A549 (cell line): Measurements from ENCODE around the gene KIAA1191. TPM values are rescaled to one million over a fixed set of nuclear protein-coding genes. Genes with fewer than 3 reads are reported as not detected.

Experiments
- ATAC-seq, 2 experiments: fragments of 200-7000 bp in 1 of 2; fragments of >200 bp in 1 of 2; cut with Nextera tagmentation in 1 of 2; cut with Tn5 transposase in 1 of 2; 3 replicates each; pipeline versions ENCODE4 v1.8.0 to v1.9.1; 2018 to 2020; ENCODE audit warnings: mild to moderate bottlenecking in 1 of 2, moderate library complexity in 1 of 2
- CTCF ChIA-PET: fragments of 300-600 bp; sonication (Branson Sonifier 250); formaldehyde crosslinking; extraction: SDS; loops from one replicate; lab custom pipeline; 2021; ENCODE audit warnings: antibody characterized with exemption, inconsistent platforms; lab: Yijun Ruan, JAX
- POLR2A ChIA-PET: fragments of 350-600 bp; formaldehyde crosslinking; extraction: SDS; loops from one replicate; lab custom pipeline; 2021; ENCODE audit warnings: antibody characterized with exemption, inconsistent platforms; lab: Yijun Ruan, JAX
- DNase-seq, 2 experiments: peaks; one replicate each; pipeline versions ENCODE4 v3.0.0 to v3.0.0-alpha.2; 2011 to 2016; ENCODE audit warnings: low read depth in 1 of 2, low spot score in 1 of 2
- FAIRE-seq: peaks from 2 replicates; lab custom pipeline; 2011; peaks lifted over from hg19 to GRCh38; lab: Jason Lieb, UNC
- H3K27ac ChIP-seq, 2 experiments: fragments of >200 bp; sonication (Bioruptor Twin); formaldehyde crosslinking; 3 replicates each; pipeline ENCODE4 v1.5.1; 2016 to 2017
- H3K4me1 ChIP-seq: fragments of >200 bp; sonication (Bioruptor Twin); formaldehyde crosslinking; 3 replicates; pipeline ENCODE4 v1.6.1; 2016
- H3K4me2 ChIP-seq: fragments of >200 bp; sonication (Bioruptor Twin); formaldehyde crosslinking; 3 replicates; pipeline ENCODE4 v1.6.1; 2016
- H3K4me3 ChIP-seq: fragments of >200 bp; sonication (Bioruptor Twin); formaldehyde crosslinking; 3 replicates; pipeline ENCODE4 v1.5.1; 2016
- H3K9me3 ChIP-seq: fragments of >200 bp; sonication (Bioruptor Twin); formaldehyde crosslinking; 3 replicates; pipeline ENCODE4 v1.6.1; 2016
- CBX2 ChIP-seq: fragments of 200-600 bp; sonication (generic); IDR thresholded peaks from 2 replicates; pipeline ENCODE4 v1.6.1; 2016; ENCODE audit warnings: low read depth, mild to moderate bottlenecking, borderline replicate concordance
- CBX8 ChIP-seq: fragments of 200-600 bp; sonication (generic); IDR thresholded peaks from 2 replicates; pipeline ENCODE4 v1.6.1; 2016
- CEBPB ChIP-seq, 2 experiments: fragments of >200 bp in 1 of 2; sonication (Bioruptor Twin) in 1 of 2; formaldehyde crosslinking in 1 of 2; IDR thresholded peaks; 2 replicates each; pipeline ENCODE4 v1.6.1; 2012 to 2016
- CHD4 ChIP-seq: fragments of 200-600 bp; sonication (generic); IDR thresholded peaks from 2 replicates; pipeline ENCODE4 v1.6.1; 2016; ENCODE audit warnings: antibody characterized with exemption, mild to moderate bottlenecking, borderline replicate concordance
- ESRRA ChIP-seq: fragments of 150-350 bp; IDR thresholded peaks from 2 replicates; pipeline ENCODE4 v1.6.1; 2014; ENCODE audit warnings: mild to moderate bottlenecking, low read length, borderline replicate concordance
- FOSL2 ChIP-seq, 2 experiments: fragments of 450-650 bp in 1 of 2; fragments of >200 bp in 1 of 2; sonication (Bioruptor Twin) in 1 of 2; formaldehyde crosslinking; IDR thresholded peaks; 2 replicates each; pipeline versions ENCODE4 v1.5.0 to v1.6.1; 2016 to 2020; ENCODE audit warnings: mild to moderate bottlenecking in 1 of 2, moderate library complexity in 1 of 2
- KDM5A ChIP-seq: fragments of 200-600 bp; sonication (generic); IDR thresholded peaks from 2 replicates; pipeline ENCODE4 v1.6.1; 2016; ENCODE audit warnings: antibody characterized with exemption, mild to moderate bottlenecking
- MAZ ChIP-seq: fragments of 150-350 bp; IDR thresholded peaks from 2 replicates; pipeline ENCODE4 v1.6.1; 2014; ENCODE audit warnings: antibody characterized with exemption, low read depth, low read length, borderline replicate concordance
- NPAS2 ChIP-seq: fragments of 250-450 bp; sonication (Bioruptor Pico); IDR thresholded peaks from 2 replicates; pipeline ENCODE4 v1.8.0; 2022; ENCODE audit warnings: mild to moderate bottlenecking, moderate library complexity, borderline replicate concordance
- POLR2A ChIP-seq: IDR thresholded peaks from 2 replicates; pipeline ENCODE4 v1.6.1; 2012; ENCODE audit warnings: mild to moderate bottlenecking, low read length
- POLR2AphosphoS2 ChIP-seq: conservative IDR thresholded peaks from 2 replicates; pipeline ENCODE4 v1.6.1; 2012; ENCODE audit warnings: low read length, improper control_type of control experiment, inconsistent platforms
- RCOR1 ChIP-seq: fragments of 150-350 bp; IDR thresholded peaks from 2 replicates; pipeline ENCODE4 v1.6.1; 2014; ENCODE audit warnings: antibody characterized with exemption, low read length, low read depth
- RFX5 ChIP-seq: fragments of 450-650 bp; IDR thresholded peaks from 2 replicates; pipeline ENCODE4 v1.7.1; 2014; ENCODE audit warnings: antibody characterized with exemption, mild to moderate bottlenecking, moderate library complexity
- RNF2 ChIP-seq: fragments of 200-600 bp; sonication (generic); IDR thresholded peaks from 2 replicates; pipeline ENCODE4 v1.6.1; 2016; ENCODE audit warnings: low read depth, mild to moderate bottlenecking, antibody characterized with exemption, moderate library complexity, borderline replicate concordance
- SMC3 ChIP-seq: fragments of >200 bp; sonication (Bioruptor Twin); formaldehyde crosslinking; IDR thresholded peaks from 3 replicates; pipeline ENCODE4 v1.6.1; 2018; ENCODE audit warnings: inconsistent platforms
- SREBF2 ChIP-seq: fragments of 450-650 bp; IDR thresholded peaks from 2 replicates; pipeline ENCODE4 v1.6.1; 2014; ENCODE audit warnings: mild to moderate bottlenecking, moderate library complexity
- TFCP2L1 ChIP-seq: fragments of 250-450 bp; sonication (Bioruptor Pico); IDR thresholded peaks from 2 replicates; pipeline ENCODE4 v1.5.0; 2021; ENCODE audit warnings: mild to moderate bottlenecking
- TP53 ChIP-seq: fragments of 250-450 bp; sonication (Bioruptor Pico); IDR thresholded peaks from 2 replicates; pipeline ENCODE4 v1.5.0; 2021; ENCODE audit warnings: mild to moderate bottlenecking, moderate library complexity
- WGBS: methylation state at CpG from one replicate; pipeline ENCODE4 v1.1.6; 2017; ENCODE audit errors: missing lambda C conversion rate; 5-methylcytosine and 5-hydroxymethylcytosine counted together
- polyA plus RNA-seq, 4 experiments: library from polyadenylated mRNA; depleted of rRNA in 3 of 4; stranded (reverse); fragments of >200 nt; fragmentation: RNase III in 1 of 4; extraction: RNeasy Plus Mini Kit Qiagen cat#74134 plus additional on column Dnase treatment in 1 of 4; gene quantifications; 2 replicates in 3 of 4; 3 replicates in 1 of 4; pipeline ENCODE4 v1.2.3, GENCODE V29; 2011 to 2017
- TF ChIP-seq, protein P1 (sequence below): fragments of 250-450 bp; sonication (Bioruptor Pico); IDR thresholded peaks from 2 replicates; pipeline ENCODE4 v1.5.0; 2021; ENCODE audit warnings: mild to moderate bottlenecking, moderate library complexity, borderline replicate concordance
- TF ChIP-seq, protein P2 (sequence below): fragments of 250-450 bp; sonication (Bioruptor Pico); IDR thresholded peaks from 2 replicates; pipeline ENCODE4 v1.5.0; 2020; ENCODE audit warnings: low read depth, mild to moderate bottlenecking, moderate library complexity
- TF ChIP-seq, protein P3 (sequence below): fragments of 150-350 bp; IDR thresholded peaks from 2 replicates; pipeline ENCODE4 v1.6.1; 2014; ENCODE audit warnings: low read depth, mild to moderate bottlenecking, low read length
- TF ChIP-seq, protein P4 (sequence below): fragments of >200 bp; sonication (Bioruptor Twin); formaldehyde crosslinking; IDR thresholded peaks from 3 replicates; pipeline ENCODE4 v1.5.1; 2016
- TF ChIP-seq, protein P5 (sequence below): IDR thresholded peaks from 2 replicates; pipeline ENCODE4 v1.6.1; 2012; ENCODE audit warnings: low read depth, borderline replicate concordance

The KIAA1191 gene
- polyA plus RNA-seq, 2 of the 4 experiments (the other 2 are of a cell fraction): 83.6 to 89.3 TPM

DNA sequence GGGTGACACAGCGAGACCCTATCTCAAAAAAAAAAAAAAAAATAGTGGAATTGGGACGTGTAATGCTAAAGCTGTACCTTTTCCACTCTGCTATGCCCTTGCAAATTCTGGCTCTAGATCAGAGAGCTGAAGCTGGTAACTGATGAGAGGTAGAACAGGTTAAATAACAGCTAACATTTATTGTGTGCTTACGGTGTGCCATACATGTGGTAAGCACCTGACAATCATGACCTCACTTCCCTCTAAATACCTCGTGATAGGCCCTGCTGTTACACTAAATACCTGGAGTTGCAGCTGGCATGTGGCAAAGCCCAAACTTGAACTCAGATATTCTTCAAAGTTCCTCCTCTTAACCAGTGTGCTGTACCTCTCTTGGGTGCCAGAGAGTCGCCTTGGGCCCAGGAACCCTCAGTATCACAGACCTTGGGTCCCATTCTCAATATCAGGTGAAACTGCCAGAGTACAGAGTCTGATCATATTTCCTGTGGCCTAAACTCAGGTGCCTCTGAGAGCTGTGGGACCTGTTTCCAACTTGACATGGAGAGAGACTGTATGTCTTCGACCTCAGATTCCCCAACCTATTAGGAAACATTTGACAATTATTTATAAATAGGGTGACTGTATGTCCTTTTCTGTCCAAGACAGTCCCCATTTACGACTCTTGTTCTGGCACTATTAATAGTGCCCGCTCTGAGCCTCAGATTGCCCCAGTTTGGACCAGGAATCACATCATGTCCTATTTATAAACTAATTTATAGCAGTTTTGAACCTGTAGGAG, 8.6 kb upstream of the KIAA1191 start:
- POLR2A ChIA-PET: interaction anchor here (0.6 to 2.0 kb wide), 2 partner anchors 9 to 533 kb away, joined by 3 to 7 read pairs; partner anchors contain the start of gene KIAA1191
- ATAC-seq: no peak
- CTCF ChIA-PET: interaction anchor here (0.6 to 1.4 kb wide), 5 partner anchors 9 to 91 kb away, joined by 3 to 6 read pairs (median 3); partner anchors contain the start of gene KIAA1191

DNA sequence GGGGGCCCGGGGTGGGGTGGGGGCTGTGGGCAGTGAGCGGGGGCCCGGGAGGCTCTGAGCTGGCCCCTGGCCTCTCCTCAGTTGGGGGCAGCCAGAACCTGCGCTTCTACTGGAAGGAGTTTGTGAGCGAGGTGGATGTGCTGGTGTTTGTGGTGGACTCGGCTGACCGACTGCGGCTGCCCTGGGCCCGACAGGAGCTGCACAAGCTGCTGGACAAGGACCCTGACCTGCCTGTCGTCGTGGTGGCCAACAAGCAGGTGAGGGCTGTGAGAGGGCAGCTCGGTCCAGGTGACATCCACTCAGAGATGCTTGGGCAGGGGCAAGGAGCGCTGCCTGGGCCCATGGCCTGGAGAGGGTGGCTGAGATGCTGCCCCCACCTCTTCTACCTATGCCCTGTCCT, 7.2 kb upstream of the KIAA1191 start:
- no peak for ATAC-seq
- no peak for DNase-seq
- Histone ChIP-seq H3K4me1 (no peaks in the 10 kb centered on the region), H3K9me3 (no peaks in the 10 kb centered on the region), H3K4me3 (no peak overlapping the region)
- 85% methylated on average over 9 of the region's 13 CpGs for WGBS
- POLR2A ChIA-PET: no interaction called here
- TF ChIP-seq POLR2AphosphoS2 (no peak), RNF2 (no peak), FOSL2 (IDR thresholded peaks at IDR 0.05) (no peak), FOSL2 (CRISPR knock-in tag; IDR thresholded peaks at IDR 0.05) (no peak), TP53 (no peak), NPAS2 (CRISPR knock-in tag) (no peak), POLR2A (no peak), RFX5 (no peak)
- TF ChIP-seq, all 56 proteins: peak for 0
- no peak for FAIRE-seq
- Histone ChIP-seq H3K4me2 (no peak overlapping the region), H3K27ac (no peak overlapping the region)
- CTCF ChIA-PET: interaction anchor here (1.0 kb wide), 1 partner anchor 638 kb away, joined by 3 read pairs; no protein-coding TSS in a partner anchor

More for the DNA sequence above, 8.6 kb upstream of the KIAA1191 start:
- H3K4me1 ChIP-seq: no peaks in the 10 kb centered on the region
- no peaks in the 10 kb centered on the region for H3K9me3 ChIP-seq
- H3K4me2 ChIP-seq: no peak overlapping the region
- FAIRE-seq (no peak), DNase-seq (no peak)
- no peak overlapping the region for H3K27ac ChIP-seq
- no peak overlapping the region for H3K4me3 ChIP-seq
- 75% methylated on average over 8 of the region's 8 CpGs for WGBS
- TF ChIP-seq SREBF2 (no peak), ESRRA (no peak), CBX8 (no peak), RCOR1 (no peak), MAZ (no peak), CEBPB (IDR thresholded peaks at IDR 0.05) (no peak)

DNA sequence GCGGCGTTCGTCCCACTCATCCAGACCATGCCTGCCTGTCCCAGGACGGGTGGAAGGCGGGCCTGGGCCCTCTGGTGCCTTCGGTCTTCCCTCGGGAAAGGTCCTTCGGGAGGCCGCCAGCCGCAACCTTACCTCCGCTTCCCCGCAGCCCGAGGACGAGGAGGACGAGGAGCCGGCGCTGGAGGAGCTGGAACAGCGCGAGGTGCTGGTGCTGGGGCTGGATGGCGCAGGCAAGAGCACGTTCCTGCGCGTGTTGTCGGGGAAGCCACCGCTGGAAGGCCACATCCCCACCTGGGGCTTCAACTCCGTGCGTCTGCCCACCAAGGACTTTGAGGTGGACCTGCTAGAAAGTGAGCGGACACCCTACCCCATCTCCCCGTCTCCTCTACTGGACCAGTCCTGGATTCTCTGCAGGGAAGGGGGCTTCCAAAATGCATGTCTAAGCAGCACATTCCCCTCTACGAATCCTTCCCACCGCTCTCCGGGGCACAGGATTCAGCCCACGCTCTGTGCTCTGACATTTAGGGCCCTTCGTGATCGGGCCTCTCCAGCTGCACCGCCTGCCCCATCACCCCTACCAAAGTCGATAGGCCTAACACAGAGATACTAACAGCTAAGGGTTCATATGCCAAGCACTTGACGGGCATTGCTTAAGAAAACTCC, 4.8 kb upstream of the KIAA1191 start:
- Histone ChIP-seq H3K27ac (no peak overlapping the region), H3K4me2 (no peak overlapping the region)
- CTCF ChIA-PET: no interaction called here

More for the DNA sequence above, 4.8 kb upstream of the KIAA1191 start:
- DNase-seq: no peak
- POLR2A ChIA-PET: no interaction called here
- no peak for ATAC-seq
- Histone ChIP-seq H3K4me3 (no peak overlapping the region), H3K9me3 (no peaks in the 10 kb centered on the region), H3K4me1 (peaks cover 4% of the 10 kb centered on the region; the same call in 1 of the 3 replicates)
- 93% methylated on average over 38 of the region's 38 CpGs for WGBS
- no peak for FAIRE-seq
- TF ChIP-seq, protein P1, sequence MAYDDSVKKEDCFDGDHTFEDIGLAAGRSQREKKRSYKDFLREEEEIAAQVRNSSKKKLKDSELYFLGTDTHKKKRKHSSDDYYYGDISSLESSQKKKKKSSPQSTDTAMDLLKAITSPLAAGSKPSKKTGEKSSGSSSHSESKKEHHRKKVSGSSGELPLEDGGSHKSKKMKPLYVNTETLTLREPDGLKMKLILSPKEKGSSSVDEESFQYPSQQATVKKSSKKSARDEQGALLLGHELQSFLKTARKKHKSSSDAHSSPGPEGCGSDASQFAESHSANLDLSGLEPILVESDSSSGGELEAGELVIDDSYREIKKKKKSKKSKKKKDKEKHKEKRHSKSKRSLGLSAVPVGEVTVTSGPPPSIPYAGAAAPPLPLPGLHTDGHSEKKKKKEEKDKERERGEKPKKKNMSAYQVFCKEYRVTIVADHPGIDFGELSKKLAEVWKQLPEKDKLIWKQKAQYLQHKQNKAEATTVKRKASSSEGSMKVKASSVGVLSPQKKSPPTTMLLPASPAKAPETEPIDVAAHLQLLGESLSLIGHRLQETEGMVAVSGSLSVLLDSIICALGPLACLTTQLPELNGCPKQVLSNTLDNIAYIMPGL (CRISPR knock-in tag): no peak
- no peak for TF ChIP-seq CHD4
- no peak for TF ChIP-seq SMC3
- TF ChIP-seq RNF2: no peak
- TF ChIP-seq, protein P2, sequence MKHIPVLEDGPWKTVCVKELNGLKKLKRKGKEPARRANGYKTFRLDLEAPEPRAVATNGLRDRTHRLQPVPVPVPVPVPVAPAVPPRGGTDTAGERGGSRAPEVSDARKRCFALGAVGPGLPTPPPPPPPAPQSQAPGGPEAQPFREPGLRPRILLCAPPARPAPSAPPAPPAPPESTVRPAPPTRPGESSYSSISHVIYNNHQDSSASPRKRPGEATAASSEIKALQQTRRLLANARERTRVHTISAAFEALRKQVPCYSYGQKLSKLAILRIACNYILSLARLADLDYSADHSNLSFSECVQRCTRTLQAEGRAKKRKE: no peak
- no peak for TF ChIP-seq CBX2
- TF ChIP-seq, protein P3, sequence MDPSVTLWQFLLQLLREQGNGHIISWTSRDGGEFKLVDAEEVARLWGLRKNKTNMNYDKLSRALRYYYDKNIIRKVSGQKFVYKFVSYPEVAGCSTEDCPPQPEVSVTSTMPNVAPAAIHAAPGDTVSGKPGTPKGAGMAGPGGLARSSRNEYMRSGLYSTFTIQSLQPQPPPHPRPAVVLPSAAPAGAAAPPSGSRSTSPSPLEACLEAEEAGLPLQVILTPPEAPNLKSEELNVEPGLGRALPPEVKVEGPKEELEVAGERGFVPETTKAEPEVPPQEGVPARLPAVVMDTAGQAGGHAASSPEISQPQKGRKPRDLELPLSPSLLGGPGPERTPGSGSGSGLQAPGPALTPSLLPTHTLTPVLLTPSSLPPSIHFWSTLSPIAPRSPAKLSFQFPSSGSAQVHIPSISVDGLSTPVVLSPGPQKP: no peak
- TF ChIP-seq, protein P4, sequence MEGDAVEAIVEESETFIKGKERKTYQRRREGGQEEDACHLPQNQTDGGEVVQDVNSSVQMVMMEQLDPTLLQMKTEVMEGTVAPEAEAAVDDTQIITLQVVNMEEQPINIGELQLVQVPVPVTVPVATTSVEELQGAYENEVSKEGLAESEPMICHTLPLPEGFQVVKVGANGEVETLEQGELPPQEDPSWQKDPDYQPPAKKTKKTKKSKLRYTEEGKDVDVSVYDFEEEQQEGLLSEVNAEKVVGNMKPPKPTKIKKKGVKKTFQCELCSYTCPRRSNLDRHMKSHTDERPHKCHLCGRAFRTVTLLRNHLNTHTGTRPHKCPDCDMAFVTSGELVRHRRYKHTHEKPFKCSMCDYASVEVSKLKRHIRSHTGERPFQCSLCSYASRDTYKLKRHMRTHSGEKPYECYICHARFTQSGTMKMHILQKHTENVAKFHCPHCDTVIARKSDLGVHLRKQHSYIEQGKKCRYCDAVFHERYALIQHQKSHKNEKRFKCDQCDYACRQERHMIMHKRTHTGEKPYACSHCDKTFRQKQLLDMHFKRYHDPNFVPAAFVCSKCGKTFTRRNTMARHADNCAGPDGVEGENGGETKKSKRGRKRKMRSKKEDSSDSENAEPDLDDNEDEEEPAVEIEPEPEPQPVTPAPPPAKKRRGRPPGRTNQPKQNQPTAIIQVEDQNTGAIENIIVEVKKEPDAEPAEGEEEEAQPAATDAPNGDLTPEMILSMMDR: no peak
- TF ChIP-seq, protein P5, sequence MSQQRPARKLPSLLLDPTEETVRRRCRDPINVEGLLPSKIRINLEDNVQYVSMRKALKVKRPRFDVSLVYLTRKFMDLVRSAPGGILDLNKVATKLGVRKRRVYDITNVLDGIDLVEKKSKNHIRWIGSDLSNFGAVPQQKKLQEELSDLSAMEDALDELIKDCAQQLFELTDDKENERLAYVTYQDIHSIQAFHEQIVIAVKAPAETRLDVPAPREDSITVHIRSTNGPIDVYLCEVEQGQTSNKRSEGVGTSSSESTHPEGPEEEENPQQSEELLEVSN: no peak
- TF ChIP-seq TFCP2L1: no peak
- no peak for TF ChIP-seq KDM5A
